Left colon (tissue), 2 donors: Measurements from ENCODE around the gene ARHGEF28. TPM values are rescaled to one million over a fixed set of nuclear protein-coding genes. Genes with fewer than 3 reads are reported as not detected.
A peak's percentile ranks its signal among the peaks of the same experiment; 100 is the strongest.

Experiments
- ATAC-seq: fragments of 200-7000 bp; cut with Tn5 transposase; one replicate; pipeline ENCODE4 v1.9.1; 2020; ENCODE audit warnings: mild to moderate bottlenecking, moderate library complexity
- DNase-seq, 2 donors: peaks; one replicate each; pipeline ENCODE4 v3.0.0-alpha.2; 2020
- intact Hi-C, 2 donors: fragments of 100-400 bp; cut with DNase I in 1 of 2; cut with micrococcal nuclease in 1 of 2; formaldehyde crosslinking; loops; one replicate each; pipeline versions ENCODE4 v1.11.2 to v1.14.0; 2022; cut with DNase I, micrococcal nuclease
- total RNA-seq, 2 donors: library from RNA; stranded (reverse); fragmentation: NEBNext Ultra II Directional; extraction: Animal tissue kit (Norgen Biotek cat#: 25700); gene quantifications; one replicate each; pipeline ENCODE4 v1.2.1, GENCODE V29; 2021
- donor health status: DM: no; HTN: no; CAD: no.
- donor health status: DM: yes; HTN: yes; CAD: no.

The ARHGEF28 gene
- total RNA-seq, 2 donors from 2014 or later = 9.5 to 13.5 TPM

DNA sequence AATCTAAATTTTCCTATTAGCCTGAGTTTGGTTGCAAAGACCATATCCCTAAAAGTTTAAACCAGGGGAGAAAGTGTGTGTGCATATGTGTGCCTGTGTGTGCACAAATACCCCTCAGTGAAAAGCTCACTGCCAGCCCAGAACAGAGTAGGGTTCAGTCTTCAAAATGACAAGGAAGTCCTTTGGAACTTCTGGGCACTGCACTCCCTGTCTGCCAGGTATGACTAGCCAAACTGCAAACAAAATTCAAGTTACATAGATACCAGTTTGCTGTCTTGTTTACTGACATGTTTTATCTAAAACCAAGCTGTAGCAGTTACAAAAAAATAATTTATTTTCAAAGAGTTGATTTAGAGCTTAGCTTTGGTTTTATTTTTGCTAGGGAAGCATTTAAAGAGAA lies 100.1 kb downstream of the ARHGEF28 start:
- no peak for ATAC-seq
- DNase-seq = no peak
- intact Hi-C loops = no loop called here

DNA sequence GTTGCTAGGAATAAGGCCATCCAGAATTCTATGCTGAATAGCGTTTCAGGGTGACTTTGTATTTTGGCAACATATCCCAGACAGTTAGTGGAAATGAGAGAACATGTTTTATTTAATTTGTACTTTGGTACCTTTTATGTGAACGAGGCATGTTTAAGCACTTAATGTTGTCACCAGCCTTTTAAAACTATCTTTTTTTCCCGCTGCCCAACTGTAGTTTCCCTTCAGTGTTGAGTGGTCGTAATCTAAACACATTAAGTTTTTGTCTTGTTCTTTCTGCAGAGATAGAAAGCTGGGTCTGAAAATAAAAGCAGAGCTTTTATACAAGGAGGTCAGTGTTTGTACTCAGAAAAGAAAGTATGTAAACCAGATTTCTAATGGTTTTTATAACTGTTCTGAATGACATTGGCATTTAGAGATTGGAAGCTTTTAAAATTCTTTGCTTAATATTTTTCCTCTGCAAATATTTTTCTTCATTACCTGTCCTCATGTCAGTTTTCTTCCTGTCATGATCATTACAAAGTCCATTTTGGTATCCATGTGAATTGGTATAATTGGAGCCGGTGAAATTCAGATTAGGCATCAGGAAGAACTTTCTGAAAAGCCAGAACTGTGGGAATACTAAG lies 100.7 kb downstream of the ARHGEF28 start:
- DNase-seq (no peak), ATAC-seq (no peak)
- intact Hi-C loops = no loop called here

DNA sequence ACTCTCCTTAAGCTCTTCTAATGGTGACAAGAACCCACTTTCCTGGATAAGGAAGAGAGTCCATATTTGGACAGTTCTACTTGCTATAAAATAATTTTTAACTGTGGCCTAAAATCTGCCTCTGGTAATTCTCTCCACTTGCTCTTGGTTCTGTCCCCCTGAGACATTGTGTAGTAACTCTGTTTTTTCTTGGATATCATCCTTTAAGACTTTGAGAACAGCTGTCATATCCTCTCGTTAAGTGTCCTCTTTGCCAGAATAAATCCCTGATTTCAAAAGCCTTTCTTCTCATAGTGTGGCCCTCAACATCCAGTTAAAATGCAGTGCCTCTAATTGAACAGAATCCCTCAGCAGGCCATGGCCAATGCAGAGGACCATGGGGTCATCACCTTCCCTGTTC lies 101.5 kb downstream of the ARHGEF28 start:
- ATAC-seq (no peak), DNase-seq (no peak)
- intact Hi-C loops = no loop called here

DNA sequence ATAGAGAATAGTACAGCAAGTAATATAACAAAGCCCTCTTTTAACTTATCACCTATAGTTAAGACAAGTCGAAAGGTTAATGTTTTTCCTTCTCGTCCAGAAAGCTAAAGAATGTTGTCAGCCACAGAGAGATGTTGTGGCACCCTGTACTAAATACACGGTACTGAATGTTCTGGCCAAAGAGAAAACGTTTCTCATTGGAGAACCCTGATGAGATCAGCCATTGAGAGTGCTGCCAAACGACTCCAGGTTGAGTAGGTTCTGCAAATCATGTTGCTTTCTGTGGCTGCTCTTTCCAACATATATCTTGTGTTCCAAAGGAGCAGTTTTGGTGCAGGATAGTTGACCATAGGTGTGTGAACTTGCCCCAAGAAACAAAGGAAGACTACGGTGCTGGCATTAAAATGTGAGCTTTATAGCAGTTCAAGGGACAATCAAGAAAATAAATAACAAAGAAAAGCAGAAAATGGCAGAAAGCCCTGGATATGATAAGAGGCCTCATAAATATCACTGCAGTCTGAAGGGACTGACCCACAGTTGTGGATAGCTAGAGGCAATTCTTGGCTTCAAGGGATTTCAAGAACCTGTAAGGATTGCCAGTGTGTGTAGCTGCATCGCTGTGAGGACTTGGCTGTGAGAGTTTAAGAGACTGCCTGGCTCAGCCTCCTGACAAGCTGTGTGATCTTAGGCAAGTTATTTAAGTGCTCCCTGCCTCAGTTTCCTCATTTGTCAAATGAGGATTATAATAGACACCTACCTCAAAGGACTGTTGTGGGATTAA lies 102.7 kb downstream of the ARHGEF28 start:
- ATAC-seq (no peak), DNase-seq (no peak)
- intact Hi-C loops = no loop called here

DNA sequence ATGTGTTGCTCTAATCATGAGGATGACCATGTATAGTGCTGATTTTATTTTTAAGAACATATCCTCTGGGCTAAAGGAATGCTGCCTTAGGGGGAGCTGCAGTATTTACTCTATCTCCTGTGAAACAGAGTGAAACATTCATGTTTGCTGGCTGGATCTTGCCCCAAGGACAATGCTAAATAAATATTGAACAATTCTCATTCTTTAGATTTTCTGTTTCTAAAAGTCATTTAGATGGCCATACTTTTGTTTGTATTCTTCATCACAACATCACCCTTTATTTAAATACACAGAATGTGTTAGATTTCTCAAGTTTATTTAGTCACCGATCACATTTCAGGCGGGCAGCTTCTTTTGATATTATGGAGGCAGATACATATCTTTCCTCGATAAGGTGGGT lies 103.3 kb downstream of the ARHGEF28 start:
- DNase-seq (no peak), ATAC-seq (no peak)
- intact Hi-C loops = no loop called here

DNA sequence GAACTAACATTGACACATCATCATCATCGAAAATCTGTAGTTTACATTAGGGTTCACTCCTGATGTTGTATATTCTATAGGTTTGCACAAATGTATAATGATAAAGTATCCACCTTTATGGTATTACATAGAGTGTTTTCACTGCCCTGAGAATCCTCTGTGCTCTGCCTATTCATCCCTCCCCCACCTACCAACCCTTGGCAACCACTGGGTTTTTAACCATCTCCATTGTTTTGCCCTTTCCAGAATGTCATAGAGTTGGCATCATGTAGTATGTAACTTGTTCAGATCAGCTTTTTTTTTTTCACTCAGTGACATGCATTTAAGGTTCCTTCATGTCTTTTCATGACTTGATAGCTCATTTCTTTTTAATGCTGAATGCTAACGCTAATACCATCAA lies 106.0 kb downstream of the ARHGEF28 start:
- intact Hi-C loops = no loop called here
- ATAC-seq = no peak
- no peak for DNase-seq

DNA sequence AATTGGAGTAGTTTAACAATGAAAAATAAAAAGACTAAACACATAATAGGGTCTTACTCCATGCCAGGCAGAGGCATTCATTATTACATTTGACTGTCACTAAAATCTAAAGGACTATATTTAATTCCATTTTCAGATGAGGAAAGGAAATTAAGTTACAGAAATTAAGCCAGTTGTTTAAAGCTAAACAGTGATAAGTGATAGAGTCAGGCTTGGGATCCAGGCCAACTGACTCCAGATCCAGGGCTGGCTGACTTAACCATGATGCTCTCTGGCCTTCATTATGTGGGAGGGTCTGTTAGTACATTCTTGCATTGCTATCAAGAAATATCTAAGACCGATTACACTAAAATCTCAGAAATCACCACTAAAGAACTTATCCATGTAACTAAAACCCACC lies 107.2 kb downstream of the ARHGEF28 start:
- DNase-seq = no peak
- intact Hi-C loops = no loop called here
- ATAC-seq = no peak

DNA sequence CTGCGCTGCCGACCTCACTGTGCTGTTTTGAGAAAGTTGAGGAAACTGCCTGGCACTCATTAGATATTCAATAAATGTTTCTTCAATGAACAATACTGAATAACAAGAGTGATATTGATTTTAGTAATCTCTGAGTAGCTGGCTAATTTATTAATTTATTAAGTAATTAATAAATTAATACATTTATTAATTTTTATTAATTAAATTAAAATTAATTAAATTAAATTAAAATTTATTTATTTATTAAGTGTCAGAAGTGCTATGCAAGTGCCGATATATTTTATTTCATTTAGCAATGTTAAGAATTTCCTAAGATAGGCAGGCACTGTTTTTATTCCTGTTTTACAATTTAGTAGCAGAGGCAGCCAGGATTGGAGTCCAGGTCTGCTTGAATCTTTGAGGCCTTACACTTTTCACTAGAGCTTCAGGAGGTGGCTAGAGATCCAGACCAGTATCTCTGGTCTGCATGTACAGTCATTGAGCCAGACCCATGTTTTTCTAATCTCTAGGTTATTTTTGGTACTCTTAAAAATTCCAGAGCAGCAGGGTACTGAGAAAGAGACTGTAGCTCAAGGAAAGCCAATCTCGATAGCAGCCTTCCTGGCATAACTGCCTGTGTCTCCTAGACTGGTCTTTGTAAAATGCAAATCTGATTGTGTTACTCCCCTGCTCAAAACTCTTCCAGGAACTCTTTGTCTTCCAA lies 109.2 kb downstream of the ARHGEF28 start:
- ATAC-seq (no peak), DNase-seq (no peak)
- intact Hi-C loops = no loop called here

DNA sequence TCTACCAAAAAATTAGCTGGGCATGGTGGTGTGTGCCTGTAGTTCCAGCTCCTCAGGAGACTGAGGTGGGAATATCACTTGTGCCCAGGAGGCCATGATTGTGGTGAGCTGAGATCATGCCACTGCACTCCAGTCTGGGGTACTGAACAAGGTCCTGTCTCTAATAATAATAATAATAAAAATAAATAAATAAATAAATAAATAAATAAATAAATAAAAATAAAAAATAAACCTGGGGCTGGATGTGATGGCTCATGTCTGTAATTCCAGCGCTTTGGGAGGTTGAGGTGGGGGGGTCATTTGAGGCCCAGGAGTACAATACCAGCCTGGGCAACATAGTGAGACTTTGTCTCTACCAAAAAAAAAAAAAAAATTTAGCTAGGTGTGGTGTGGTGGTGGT lies 113.7 kb downstream of the ARHGEF28 start:
- intact Hi-C loops = no loop called here
- no peak for ATAC-seq
- no peak for DNase-seq

DNA sequence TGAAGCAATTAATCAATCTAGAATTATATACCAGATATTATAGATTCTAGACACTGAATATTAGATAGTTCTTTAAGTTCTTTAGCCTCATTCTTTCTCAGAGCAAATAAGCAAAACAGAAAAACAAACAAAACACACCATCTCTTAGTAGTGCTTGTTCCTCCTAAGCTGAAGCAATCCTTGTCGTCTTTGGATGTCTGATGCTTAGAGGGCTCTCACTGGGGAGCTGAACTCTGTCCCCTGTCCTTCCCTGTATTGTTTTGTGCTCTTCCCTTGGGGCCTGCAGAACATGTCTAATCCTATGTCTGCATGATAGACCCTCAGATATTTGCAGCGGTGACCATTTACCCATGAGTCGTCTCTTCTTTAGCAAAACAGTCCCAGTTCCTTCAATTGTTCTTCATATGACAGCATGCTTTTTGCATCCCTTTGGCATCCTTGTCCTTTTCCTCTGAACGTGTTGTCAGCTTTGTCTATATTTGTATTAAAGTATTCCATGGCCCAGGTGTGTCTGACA lies 114.3 kb downstream of the ARHGEF28 start:
- DNase-seq (no peak), ATAC-seq (no peak)
- intact Hi-C loops = no loop called here

DNA sequence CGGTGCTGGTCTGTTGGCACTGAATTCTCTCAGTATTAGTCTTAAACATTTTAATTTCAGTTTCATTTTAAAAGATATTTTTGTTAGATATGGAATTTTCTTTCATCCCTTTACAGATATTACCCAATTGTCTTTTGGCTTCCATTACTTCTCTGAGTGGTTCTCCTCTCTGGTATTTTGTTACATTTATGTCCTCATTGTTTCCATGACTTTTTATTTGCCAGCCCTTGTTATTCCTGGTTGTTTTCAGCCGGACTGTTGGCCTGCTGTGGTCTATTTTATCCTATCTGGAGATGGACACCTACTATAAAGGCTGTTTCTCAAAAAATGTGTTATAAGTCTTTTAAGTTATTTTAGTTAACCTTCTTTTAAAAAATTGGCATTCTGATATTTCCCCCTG lies 117.2 kb downstream of the ARHGEF28 start:
- DNase-seq = no peak
- intact Hi-C loops = no loop called here
- ATAC-seq = no peak

DNA sequence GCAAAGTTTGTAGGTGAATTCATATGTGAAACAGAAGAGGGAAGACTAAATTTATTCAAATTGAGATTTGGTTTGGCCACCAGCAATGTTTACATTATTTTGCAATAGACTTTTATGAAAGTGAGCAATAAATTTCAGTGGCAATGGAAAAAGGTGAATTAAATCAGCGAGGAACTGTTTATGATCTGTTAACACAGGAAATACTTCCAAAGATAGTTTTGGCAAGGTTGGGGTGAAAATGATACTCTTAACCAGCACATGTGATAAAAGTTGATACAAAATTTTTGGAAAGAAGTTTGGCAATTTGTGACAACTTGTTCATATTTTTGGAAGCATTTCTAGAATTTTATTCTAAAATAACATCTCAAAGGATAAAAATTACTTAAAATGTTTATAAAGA lies 119.8 kb downstream of the ARHGEF28 start:
- intact Hi-C loops = no loop called here
- DNase-seq = no peak
- ATAC-seq = peak; percentile 59

DNA sequence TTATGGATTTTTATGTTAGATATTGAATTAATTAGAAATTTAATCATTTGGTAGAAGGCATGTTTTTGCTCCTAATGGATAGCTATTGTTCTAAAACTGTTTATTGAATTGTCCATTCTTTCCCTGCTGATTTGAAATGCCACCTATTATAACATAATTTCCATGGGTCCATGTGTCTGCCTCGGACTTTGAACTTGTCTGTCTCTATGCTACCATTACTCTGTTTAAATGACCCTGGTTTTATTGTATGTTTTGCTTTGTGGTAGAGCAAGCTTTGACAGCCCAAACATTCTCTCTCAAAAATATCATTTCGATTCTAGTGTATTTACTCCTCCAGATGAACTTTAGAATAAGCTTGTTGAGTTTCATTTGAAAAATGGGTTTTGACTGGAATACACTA lies 120.6 kb downstream of the ARHGEF28 start:
- ATAC-seq = peak; percentile 97
- intact Hi-C loops = no loop called here
- DNase-seq = no peak

DNA sequence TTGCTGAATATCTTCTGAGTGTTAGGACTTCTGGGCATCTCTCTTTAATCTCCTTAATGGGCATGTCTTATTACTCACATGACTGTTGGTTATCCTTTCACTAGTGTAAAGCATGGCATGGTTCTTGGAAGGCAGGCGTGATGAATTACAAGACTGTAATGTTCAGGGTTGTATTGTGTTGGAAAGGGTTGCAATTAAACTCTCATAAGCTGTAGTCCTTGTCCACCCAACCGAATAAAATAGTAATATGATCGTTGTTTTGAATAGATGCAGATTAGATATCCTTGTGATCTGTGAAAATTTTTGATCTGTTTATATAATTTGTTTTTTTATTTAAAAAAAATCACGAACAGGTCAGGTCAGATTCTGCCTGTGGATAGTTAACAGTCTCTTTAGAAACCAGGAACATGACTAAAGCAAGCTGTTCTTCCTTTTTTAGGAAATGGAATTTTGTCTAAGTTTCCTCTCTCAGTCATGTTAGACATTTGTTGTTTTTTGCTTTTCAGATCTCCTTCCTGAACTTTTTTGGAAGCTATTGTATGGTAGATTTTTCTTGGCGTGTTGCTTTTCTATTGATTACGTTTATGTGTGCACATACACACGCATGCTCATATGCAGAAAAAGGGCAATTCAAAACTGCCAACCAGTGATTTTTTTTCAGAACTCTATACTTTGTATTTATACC lies 121.8 kb downstream of the ARHGEF28 start:
- intact Hi-C loops = no loop called here
- DNase-seq = no peak
- ATAC-seq = peak; percentile 37

DNA sequence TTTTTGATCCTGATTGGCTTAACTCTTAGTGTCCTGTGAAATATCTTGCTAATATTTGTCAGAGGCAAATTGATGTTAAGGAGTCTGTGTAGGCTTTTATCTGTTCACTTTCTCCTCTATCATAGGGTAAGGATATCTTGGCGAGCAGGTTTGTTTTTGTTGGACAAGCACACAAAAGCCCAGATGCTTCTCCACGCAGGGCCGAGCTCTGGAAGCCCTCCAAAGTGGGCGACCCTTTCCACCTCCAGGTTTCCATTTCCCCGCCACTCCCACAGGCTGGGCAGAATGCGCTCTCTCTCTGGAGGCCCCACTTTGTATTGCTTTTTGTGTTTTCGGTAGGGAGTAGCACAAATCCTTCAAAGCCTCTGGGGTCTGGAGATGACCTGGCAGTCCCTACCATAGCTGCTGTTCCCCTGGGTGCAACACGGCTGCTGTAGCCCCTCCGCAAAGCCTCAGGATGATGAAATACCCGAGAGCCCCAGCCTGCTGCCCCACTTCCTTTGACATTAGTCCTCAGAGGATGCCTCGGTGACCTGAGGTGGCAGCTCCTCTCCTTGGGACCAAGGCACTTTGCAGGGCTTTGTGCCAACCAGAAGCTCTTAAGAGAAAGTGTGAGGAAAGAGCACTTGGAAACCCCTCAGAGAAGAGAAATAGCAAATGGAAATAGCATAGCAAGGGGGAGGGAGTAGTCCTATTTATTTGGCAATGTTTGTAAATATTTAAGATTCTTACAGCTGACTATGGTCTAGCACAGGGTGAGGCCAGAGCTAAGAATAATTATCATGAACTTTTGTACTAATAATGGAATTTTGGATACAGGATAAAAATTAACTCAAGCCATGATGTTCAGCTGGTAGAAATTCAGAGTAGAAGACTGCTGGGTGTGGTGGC lies 122.8 kb downstream of the ARHGEF28 start:
- ATAC-seq (no peak), DNase-seq (no peak)
- intact Hi-C loops = no loop called here

DNA sequence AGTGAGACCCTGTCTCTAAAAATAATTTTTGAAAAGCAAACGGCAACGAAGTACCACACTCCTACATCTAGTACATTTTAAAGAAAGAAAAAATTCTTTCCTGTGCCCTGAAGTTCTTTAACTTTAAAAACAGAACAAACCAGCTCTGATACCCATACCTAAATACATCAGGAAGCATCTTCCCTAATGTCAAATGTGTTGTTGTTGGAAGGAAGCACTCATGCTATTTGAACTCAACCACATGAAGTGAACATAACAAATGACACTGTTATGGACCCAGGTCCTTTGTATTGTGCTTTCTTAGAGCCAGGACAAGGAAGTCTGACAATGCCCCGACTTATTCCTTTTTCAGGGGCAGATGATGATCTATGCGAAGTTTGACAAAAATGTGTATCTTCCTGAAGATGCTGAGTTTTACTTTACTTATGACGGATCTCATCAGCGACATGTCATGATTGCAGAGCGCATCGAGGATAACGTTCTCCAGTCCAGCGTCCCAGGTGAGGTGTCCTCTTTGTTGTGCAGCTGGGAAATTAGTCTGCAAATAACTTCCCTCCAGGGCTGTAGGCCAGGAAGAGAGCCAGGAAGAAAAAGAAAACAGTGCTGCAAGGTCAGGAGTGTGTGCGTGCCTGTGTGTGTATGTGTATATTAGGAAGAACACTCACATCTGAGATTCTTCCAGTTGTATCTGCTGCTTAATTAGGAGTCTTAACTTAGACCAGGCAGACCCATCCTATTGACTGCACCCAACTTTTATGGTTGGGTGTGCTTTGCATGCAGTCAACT lies 123.7 kb downstream of the ARHGEF28 start:
- ATAC-seq (no peak), DNase-seq (no peak)
- intact Hi-C loops = no loop called here

DNA sequence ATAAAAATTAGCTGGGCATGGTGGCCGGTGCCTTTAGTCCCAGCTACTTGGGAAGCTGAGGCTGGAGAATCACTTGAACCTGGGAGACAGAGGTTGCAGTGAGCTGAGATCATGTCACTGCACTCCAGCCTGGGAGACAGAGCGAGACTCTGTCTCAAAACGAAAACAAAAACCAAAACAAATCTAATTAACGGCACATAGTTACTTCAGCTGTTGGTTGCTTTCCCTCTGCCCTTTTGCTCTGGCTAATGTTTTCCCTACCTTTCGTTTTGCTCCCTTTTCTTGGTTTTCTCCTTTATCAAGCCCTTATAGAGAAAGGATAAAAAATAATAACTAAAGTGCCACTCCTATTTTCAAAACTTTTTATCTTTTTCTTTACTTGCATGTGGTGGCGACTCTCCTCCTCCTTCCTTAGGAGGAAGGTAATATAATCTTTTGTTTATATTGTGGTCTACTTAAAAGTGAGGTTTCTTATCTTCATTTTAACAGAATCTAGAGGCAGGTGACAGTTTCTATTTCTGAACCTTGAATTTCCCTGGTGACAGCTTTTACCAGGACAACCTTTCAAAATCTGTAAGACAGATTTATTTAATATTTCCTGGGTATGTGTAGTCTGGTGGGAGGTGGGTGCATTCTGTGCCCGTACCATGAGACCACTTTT lies 125.4 kb downstream of the ARHGEF28 start:
- intact Hi-C loops = no loop called here
- no peak for ATAC-seq
- DNase-seq = no peak
